Stimulated activated CD4-positive, alpha-beta T cell treated with anti-CD3 and anti-CD28 coated beads, TNF-alpha, amount 100 ng/mL, for 4 hours (primary cell): ENCODE measurements around the gene PGR.

Source experiments
- DNase-seq, 3 experiments: peaks; one replicate each; pipeline ENCODE4 v3.0.0-alpha.2; 2020; ENCODE audit warnings: low read depth in 3 of 3

Gene PGR

GRCh38 chr11:101129203-101129943, at the start of gene PGR:
TSS of gene PGR (minus strand) at chr11:101129813. CDS start at chr11:101129070, 743 bp downstream.
- DNase-seq, result no peak

GRCh38 chr11:101176381-101176780, 46.8 kb upstream of the PGR start:
- no peak for DNase-seq

- DNase-seq, result no peak
Observed at GRCh38 chr11:101169944-101170343, 40.3 kb upstream of the PGR start.

- DNase-seq, result no peak
Observed at GRCh38 chr11:101166038-101166437, 36.4 kb upstream of the PGR start.

GRCh38 chr11:101158119-101158518, 28.5 kb upstream of the PGR start:
- no peak for DNase-seq

- DNase-seq, result no peak
Observed at GRCh38 chr11:101138245-101138930, 8.8 kb upstream of the PGR start.

- no peak for DNase-seq
Observed at GRCh38 chr11:101133190-101133589, 3.6 kb upstream of the PGR start.

- DNase-seq, result no peak
Observed at GRCh38 chr11:101128571-101129202, 926 bp downstream of the PGR start.

- no peak for DNase-seq
Observed at GRCh38 chr11:101127699-101128570, 1.7 kb downstream of the PGR start.

GRCh38 chr11:101127197-101127698, 2.4 kb downstream of the PGR start:
- DNase-seq, result no peak

- DNase-seq, result no peak
Observed at GRCh38 chr11:101126551-101127196, 2.9 kb downstream of the PGR start.

- no peak for DNase-seq
Observed at GRCh38 chr11:101115671-101116160, 13.9 kb downstream of the PGR start.

GRCh38 chr11:101113540-101113939, 16.1 kb downstream of the PGR start:
- DNase-seq, result no peak

- DNase-seq, result no peak
Observed at GRCh38 chr11:101104716-101105115, 24.9 kb downstream of the PGR start.

GRCh38 chr11:101103433-101103832, 26.2 kb downstream of the PGR start:
- no peak for DNase-seq

GRCh38 chr11:101100601-101101000, 29.0 kb downstream of the PGR start:
- no peak for DNase-seq

- no peak for DNase-seq
Observed at GRCh38 chr11:101096036-101096704, 33.4 kb downstream of the PGR start.

GRCh38 chr11:101091781-101092180, 37.8 kb downstream of the PGR start:
- DNase-seq, result no peak

- no peak for DNase-seq
Observed at GRCh38 chr11:101090679-101091270, 38.8 kb downstream of the PGR start.

- no peak for DNase-seq
Observed at GRCh38 chr11:101083335-101083734, 46.3 kb downstream of the PGR start.
